ENCODE data around the gene IL1RAPL1.

The IL1RAPL1 gene

GRCh38 chrX:28802625-28803024, 215.4 kb downstream of the IL1RAPL1 start:
- Histone ChIP-seq H3K27me3 (ENCODE audit: insufficient read depth, low read length, poor library complexity) (no peaks in the 10 kb centered on the region), H3K4me2 (ENCODE audit: insufficient read depth, low read length) (no peak overlapping the region), H3K9me3 (ENCODE audit: insufficient read depth, low read length, severe bottlenecking) (no peaks in the 10 kb centered on the region), H3K9ac (ENCODE audit: low read depth, low read length) (no peak overlapping the region), H3K4me3 (ENCODE audit: low read depth in 1 of 2, low read length in 2 of 2) (no peak overlapping the region), H4K20me1 (ENCODE audit: insufficient read depth, low read length) (no peaks in the 10 kb centered on the region), H3K36me3 (ENCODE audit: insufficient read depth, low read length) (no peaks in the 10 kb centered on the region), H3K27ac (ENCODE audit: low read length) (no peak overlapping the region), H3K79me2 (ENCODE audit: insufficient read depth, low read length) (no peaks in the 10 kb centered on the region), H2AFZ (ENCODE audit: low read depth, low read length) (no peak overlapping the region), H3K4me1 (ENCODE audit: insufficient read depth, low read length) (no peaks in the 10 kb centered on the region)
- no peak for ATAC-seq (ENCODE audit: insufficient read depth, low read depth)
- no peak for DNase-seq
- TF ChIP-seq EZH2 (IDR thresholded peaks at IDR 0.05; ENCODE audit: borderline replicate concordance, low read depth, low read length, severe bottlenecking): no peak
- TF ChIP-seq CTCF (IDR thresholded peaks at IDR 0.05; ENCODE audit: borderline replicate concordance, extremely low read depth, low read length, poor library complexity, severe bottlenecking): no peak

GRCh38 chrX:28835991-28836390, 248.7 kb downstream of the IL1RAPL1 start:
- ATAC-seq (ENCODE audit: insufficient read depth, low read depth): no peak
- Histone ChIP-seq H4K20me1 (ENCODE audit: insufficient read depth, low read length) (no peaks in the 10 kb centered on the region), H3K4me3 (ENCODE audit: low read depth in 1 of 2, low read length in 2 of 2) (no peak overlapping the region), H2AFZ (ENCODE audit: low read depth, low read length) (no peak overlapping the region), H3K4me1 (ENCODE audit: insufficient read depth, low read length) (no peaks in the 10 kb centered on the region), H3K27me3 (ENCODE audit: insufficient read depth, low read length, poor library complexity) (no peaks in the 10 kb centered on the region), H3K27ac (ENCODE audit: low read length) (no peak overlapping the region), H3K79me2 (ENCODE audit: insufficient read depth, low read length) (no peaks in the 10 kb centered on the region), H3K9me3 (ENCODE audit: insufficient read depth, low read length, severe bottlenecking) (no peaks in the 10 kb centered on the region), H3K9ac (ENCODE audit: low read depth, low read length) (no peak overlapping the region), H3K4me2 (ENCODE audit: insufficient read depth, low read length) (no peak overlapping the region), H3K36me3 (ENCODE audit: insufficient read depth, low read length) (no peaks in the 10 kb centered on the region)
- TF ChIP-seq CTCF (IDR thresholded peaks at IDR 0.05; ENCODE audit: borderline replicate concordance, extremely low read depth, low read length, poor library complexity, severe bottlenecking) (no peak), EZH2 (IDR thresholded peaks at IDR 0.05; ENCODE audit: borderline replicate concordance, low read depth, low read length, severe bottlenecking) (no peak)
- no peak for DNase-seq

- Histone ChIP-seq H3K9me3 (ENCODE audit: insufficient read depth, low read length, severe bottlenecking) (no peaks in the 10 kb centered on the region), H3K36me3 (ENCODE audit: insufficient read depth, low read length) (no peaks in the 10 kb centered on the region), H3K4me2 (ENCODE audit: insufficient read depth, low read length) (no peak overlapping the region), H3K4me3 (ENCODE audit: low read depth in 1 of 2, low read length in 2 of 2) (no peak overlapping the region), H2AFZ (ENCODE audit: low read depth, low read length) (no peak overlapping the region), H3K9ac (ENCODE audit: low read depth, low read length) (no peak overlapping the region), H3K4me1 (ENCODE audit: insufficient read depth, low read length) (no peaks in the 10 kb centered on the region), H3K27me3 (ENCODE audit: insufficient read depth, low read length, poor library complexity) (no peaks in the 10 kb centered on the region), H3K27ac (ENCODE audit: low read length) (no peak overlapping the region), H4K20me1 (ENCODE audit: insufficient read depth, low read length) (no peaks in the 10 kb centered on the region), H3K79me2 (ENCODE audit: insufficient read depth, low read length) (no peaks in the 10 kb centered on the region)
- no peak for TF ChIP-seq EZH2 (IDR thresholded peaks at IDR 0.05; ENCODE audit: borderline replicate concordance, low read depth, low read length, severe bottlenecking)
- TF ChIP-seq CTCF (IDR thresholded peaks at IDR 0.05; ENCODE audit: borderline replicate concordance, extremely low read depth, low read length, poor library complexity, severe bottlenecking): no peak
- no peak for DNase-seq
- ATAC-seq (ENCODE audit: insufficient read depth, low read depth): no peak
These were observed 256.6 kb downstream of the IL1RAPL1 start for GRCh38 chrX:28843817-28844216.

- no peaks in the 10 kb centered on the region for H3K4me1 ChIP-seq (ENCODE audit: insufficient read depth, low read length)
- H3K9ac ChIP-seq (ENCODE audit: low read depth, low read length): no peak overlapping the region
- no peaks in the 10 kb centered on the region for H4K20me1 ChIP-seq (ENCODE audit: insufficient read depth, low read length)
- H3K4me2 ChIP-seq (ENCODE audit: insufficient read depth, low read length): no peak overlapping the region
- no peaks in the 10 kb centered on the region for H3K79me2 ChIP-seq (ENCODE audit: insufficient read depth, low read length)
- H3K9me3 ChIP-seq (ENCODE audit: insufficient read depth, low read length, severe bottlenecking): no peaks in the 10 kb centered on the region
- DNase-seq (no peak), ATAC-seq (ENCODE audit: insufficient read depth, low read depth) (no peak)
- H3K36me3 ChIP-seq (ENCODE audit: insufficient read depth, low read length): no peaks in the 10 kb centered on the region
- H2AFZ ChIP-seq (ENCODE audit: low read depth, low read length): no peak overlapping the region
- no peak overlapping the region for H3K4me3 ChIP-seq (ENCODE audit: low read depth in 1 of 2, low read length in 2 of 2)
- TF ChIP-seq CTCF (IDR thresholded peaks at IDR 0.05; ENCODE audit: borderline replicate concordance, extremely low read depth, low read length, poor library complexity, severe bottlenecking): no peak
- no peak for TF ChIP-seq EZH2 (IDR thresholded peaks at IDR 0.05; ENCODE audit: borderline replicate concordance, low read depth, low read length, severe bottlenecking)
- no peak overlapping the region for H3K27ac ChIP-seq (ENCODE audit: low read length)
- no peaks in the 10 kb centered on the region for H3K27me3 ChIP-seq (ENCODE audit: insufficient read depth, low read length, poor library complexity)
These were observed 260.2 kb downstream of the IL1RAPL1 start for GRCh38 chrX:28847423-28847822.

All from DND-41 (cell line).